HFFc6 (cell line): ENCODE results near the gene CPLX3. TPM values are rescaled to one million over a fixed set of nuclear protein-coding genes. Genes with fewer than 3 reads are reported as not detected.

Experiments used
- DNase-seq: peaks from one replicate; pipeline ENCODE4 v3.0.0-alpha.2; 2018
- H3K27ac Mint-ChIP-seq: 2 replicates; pipeline ENCODE4 v1.8.0; 2020; ENCODE audit warnings: mild to moderate bottlenecking, mixed read lengths
- H3K27me3 Mint-ChIP-seq: 2 replicates; pipeline ENCODE4 v1.8.0; 2021; ENCODE audit warnings: mild to moderate bottlenecking, moderate library complexity, mixed read lengths; ENCODE audit not compliant: insufficient read depth
- H3K36me3 Mint-ChIP-seq: 2 replicates; pipeline ENCODE4 v1.8.0; 2021; ENCODE audit warnings: low read depth, mixed read lengths
- H3K4me1 Mint-ChIP-seq: 2 replicates; pipeline ENCODE4 v1.8.0; 2020; ENCODE audit warnings: low read depth, mixed read lengths
- H3K4me3 Mint-ChIP-seq: 2 replicates; pipeline ENCODE4 v1.8.0; 2020; ENCODE audit warnings: mild to moderate bottlenecking, moderate library complexity, mixed read lengths
- H3K9me3 Mint-ChIP-seq: 2 replicates; pipeline ENCODE4 v1.8.0; 2020; ENCODE audit warnings: mild to moderate bottlenecking, mixed read lengths
- CTCF ChIP-seq: fragments of 200-600 bp; sonication (generic); IDR thresholded peaks from 2 replicates; pipeline ENCODE4 v1.5.0; 2021; ENCODE audit warnings: antibody characterized with exemption, mild to moderate bottlenecking
- total RNA-seq, 6 experiments: library from RNA; stranded (reverse); fragmentation: NEBNext Ultra II Directional; extraction: Animal tissue kit (Norgen Biotek cat#: 25700); gene quantifications; 2 replicates in 1 of 6; 3 replicates in 5 of 6; pipeline ENCODE4 v1.2.3, GENCODE V29; 2021

Gene CPLX3
- total RNA-seq, 6 experiments from 2014 or later, result 0.09 TPM; not detected in 5

- Mint-ChIP-seq H3K4me3 (no peak overlapping the region), H3K9me3 (no peaks in the 10 kb centered on the region), H3K4me1 (peaks cover 22% of the 10 kb centered on the region; the same call in 1 of the 2 replicates), H3K27ac (no peak overlapping the region), H3K27me3 (peaks cover 3% of the 10 kb centered on the region), H3K36me3 (no peaks in the 10 kb centered on the region)
- DNase-seq, result no peak
- no peak for TF ChIP-seq CTCF
Measured at GRCh38 chr15:74838746-74839525, 12.5 kb downstream of the CPLX3 start.

- Mint-ChIP-seq H3K36me3 (no peaks in the 10 kb centered on the region), H3K4me1 (peaks cover 22% of the 10 kb centered on the region; the same call in 1 of the 2 replicates), H3K9me3 (no peaks in the 10 kb centered on the region), H3K27ac (no peak overlapping the region), H3K27me3 (peaks cover 3% of the 10 kb centered on the region), H3K4me3 (no peak overlapping the region)
- TF ChIP-seq CTCF, result peak; percentile 20; the same call in 1 of the 2 replicates
- no peak for DNase-seq
Measured at GRCh38 chr15:74839526-74840395, 13.3 kb downstream of the CPLX3 start.

GRCh38 chr15:74840851-74841775 is 14.7 kb downstream of the CPLX3 start:
- Mint-ChIP-seq H3K9me3 (no peaks in the 10 kb centered on the region), H3K27me3 (no peaks in the 10 kb centered on the region; the same call in 1 of the 2 replicates), H3K27ac (no peak overlapping the region), H3K4me3 (no peak overlapping the region), H3K36me3 (no peaks in the 10 kb centered on the region), H3K4me1 (peaks cover 17% of the 10 kb centered on the region; the same call in 1 of the 2 replicates)
- TF ChIP-seq CTCF, result no peak
- no peak for DNase-seq

GRCh38 chr15:74841891-74842373 is 15.5 kb downstream of the CPLX3 start:
- H3K36me3 Mint-ChIP-seq, result no peaks in the 10 kb centered on the region
- TF ChIP-seq CTCF, result no peak
- H3K4me1 Mint-ChIP-seq, result peaks cover 17% of the 10 kb centered on the region; the same call in 1 of the 2 replicates
- no peak overlapping the region for H3K27ac Mint-ChIP-seq
- no peaks in the 10 kb centered on the region; the same call in 1 of the 2 replicates for H3K27me3 Mint-ChIP-seq
- H3K9me3 Mint-ChIP-seq, result no peaks in the 10 kb centered on the region
- H3K4me3 Mint-ChIP-seq, result peak overlapping the region; percentile 94
- no peak for DNase-seq
